GM19324 (cell line): Measurements from ENCODE around the gene A2ML1.
"Not testable (repeated sequence)": the region's sequence is repeated elsewhere in the genome, so short reads cannot be mapped to it uniquely, and the experiment has no call there.

Experiments used
- ATAC-seq: cut with Tn5 transposase; IDR thresholded peaks from one replicate; pipeline ENCODE4 v1.9.1; 2021; ENCODE audit warnings: mild to moderate bottlenecking, moderate library complexity; ENCODE audit not compliant: unreplicated experiment, low FRiP score

Gene A2ML1

DNA sequence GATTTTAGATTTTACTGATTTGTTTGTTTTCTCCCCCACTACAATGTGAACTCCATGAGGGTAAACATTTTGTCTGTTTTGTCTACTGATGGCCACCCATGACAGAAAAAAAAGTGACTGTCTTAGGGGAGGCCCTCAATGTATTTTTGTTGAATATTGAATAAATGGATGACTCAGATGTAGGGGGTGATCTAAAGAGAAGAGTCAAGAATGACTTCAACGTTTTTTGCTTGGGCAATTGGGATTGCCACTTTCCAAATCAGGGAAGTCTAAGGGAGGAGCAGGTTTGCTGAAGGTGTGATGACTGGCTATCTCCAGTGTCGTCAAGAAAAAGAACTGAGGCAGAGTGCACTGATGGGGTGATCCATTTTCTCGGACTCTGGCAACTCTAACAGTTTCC is 81.2 kb downstream of the A2ML1 start:
- no peak for ATAC-seq

DNA sequence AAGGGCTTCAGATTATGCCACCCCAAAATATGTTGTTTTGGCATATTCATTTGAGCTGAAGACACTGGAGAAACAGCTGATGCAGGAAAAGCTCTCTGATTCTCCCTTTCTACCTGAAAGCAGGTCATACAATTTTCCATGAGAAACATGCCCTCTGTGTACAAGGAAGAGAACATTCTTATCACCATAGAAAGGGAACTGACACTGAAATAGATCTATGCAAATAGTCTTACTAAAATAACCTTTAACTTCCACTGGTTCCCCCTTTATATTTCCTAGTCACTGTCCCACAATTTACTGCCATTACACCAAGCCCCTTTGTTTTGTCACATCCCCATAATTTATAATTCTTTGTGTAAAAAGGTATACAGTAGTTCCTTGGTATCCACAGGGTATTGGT is 82.2 kb downstream of the A2ML1 start:
- ATAC-seq, result no peak

DNA sequence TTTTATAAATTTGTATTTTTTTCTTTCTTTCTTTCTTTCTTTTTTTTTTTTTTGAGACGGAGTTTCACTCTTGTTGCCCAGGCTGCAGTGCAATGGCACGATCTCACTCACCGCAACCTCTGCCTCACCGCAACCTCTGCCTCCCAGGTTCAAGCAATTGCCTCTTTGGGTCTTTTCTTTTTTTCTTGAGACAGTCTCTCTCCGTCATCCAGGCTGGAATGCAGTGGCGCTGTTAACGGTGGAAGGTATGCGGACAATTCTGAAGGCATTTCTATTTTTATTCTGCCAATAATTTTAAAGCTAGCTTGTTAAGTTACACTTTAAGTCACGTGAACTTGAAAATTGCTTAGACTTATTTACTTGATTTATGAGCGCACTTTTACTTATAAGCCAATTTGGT is 83.1 kb downstream of the A2ML1 start:
- no peak for ATAC-seq

DNA sequence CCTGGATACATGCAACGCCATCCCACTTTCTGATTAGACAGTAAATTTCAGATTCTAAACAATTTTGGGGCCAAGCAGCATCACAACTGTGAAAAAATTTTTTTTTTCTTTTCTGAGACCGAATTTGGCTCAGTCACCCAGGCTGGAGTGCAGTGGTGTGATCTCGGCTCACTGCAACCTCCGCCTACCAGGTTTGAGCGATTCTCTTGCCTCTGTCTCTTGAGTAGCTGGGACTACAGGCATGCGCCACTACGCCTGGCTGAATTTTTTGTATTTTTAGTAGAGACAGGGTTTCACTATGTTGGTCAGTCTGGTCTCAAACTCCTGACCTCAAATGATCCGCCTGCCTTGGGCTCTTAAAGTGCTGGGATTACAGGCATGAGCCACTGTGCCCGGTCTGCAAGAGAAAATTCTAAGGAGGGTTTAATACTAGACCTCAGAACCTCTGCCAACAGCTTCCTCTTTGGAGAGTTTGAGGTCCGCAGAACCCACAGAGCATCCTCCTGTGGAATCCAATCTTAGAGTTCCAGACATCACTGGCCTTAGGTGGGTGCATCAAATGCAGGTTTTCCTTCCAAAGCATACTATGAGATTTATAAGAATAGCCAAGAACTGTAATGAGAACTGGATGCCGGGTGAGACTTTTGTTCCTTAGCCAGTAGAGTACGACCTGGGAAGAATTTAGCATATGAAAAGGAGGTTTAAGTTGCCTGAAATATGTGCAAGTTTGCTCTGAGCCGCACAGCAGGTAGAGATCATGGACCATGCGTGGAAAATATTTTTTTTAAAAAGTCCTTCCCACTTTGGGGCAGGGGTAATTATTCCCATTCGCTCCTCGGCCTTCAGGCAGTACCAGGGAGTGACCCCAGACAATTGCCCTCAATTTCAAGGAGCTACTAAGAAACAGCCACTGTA is 84.1 kb downstream of the A2ML1 start:
- no peak for ATAC-seq

DNA sequence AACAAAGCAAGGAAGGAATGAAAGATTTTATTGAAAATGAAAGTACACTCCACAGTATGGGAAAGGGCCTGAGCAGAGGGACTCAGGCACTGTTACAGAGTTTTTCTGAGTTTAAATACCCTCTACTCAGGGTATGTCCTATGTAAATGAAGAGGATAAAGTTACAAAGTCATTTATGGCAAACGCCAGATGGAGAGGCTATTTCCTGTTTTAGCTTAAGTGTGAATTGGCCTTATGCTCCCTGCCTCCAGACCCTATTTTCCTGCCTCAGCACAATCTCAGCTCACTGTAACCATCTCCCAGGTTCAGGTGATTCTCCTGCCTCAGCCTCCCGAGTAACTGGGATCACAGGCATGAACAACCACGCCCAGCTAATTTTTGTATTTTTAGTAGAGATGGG is 85.1 kb downstream of the A2ML1 start:
- no peak for ATAC-seq

DNA sequence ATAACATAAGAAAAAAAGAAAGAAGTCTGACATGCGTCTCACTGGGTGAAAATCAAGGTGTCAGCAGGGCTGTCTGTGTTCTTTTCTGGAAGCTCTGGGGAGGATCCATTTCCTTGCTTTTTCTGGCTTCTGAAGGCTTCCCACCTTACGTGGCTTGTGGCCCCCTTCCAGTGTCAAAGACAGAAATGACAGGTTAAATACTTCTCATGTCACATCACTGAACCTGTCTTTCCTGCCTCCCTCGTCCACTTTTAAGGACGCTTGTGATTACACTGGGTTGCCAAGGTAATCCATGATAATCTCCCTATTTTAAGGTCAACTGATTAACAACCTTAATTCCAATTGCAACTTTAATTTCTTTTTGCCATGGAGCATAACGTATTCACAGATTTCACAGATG is 87.3 kb downstream of the A2ML1 start:
- no peak for ATAC-seq

DNA sequence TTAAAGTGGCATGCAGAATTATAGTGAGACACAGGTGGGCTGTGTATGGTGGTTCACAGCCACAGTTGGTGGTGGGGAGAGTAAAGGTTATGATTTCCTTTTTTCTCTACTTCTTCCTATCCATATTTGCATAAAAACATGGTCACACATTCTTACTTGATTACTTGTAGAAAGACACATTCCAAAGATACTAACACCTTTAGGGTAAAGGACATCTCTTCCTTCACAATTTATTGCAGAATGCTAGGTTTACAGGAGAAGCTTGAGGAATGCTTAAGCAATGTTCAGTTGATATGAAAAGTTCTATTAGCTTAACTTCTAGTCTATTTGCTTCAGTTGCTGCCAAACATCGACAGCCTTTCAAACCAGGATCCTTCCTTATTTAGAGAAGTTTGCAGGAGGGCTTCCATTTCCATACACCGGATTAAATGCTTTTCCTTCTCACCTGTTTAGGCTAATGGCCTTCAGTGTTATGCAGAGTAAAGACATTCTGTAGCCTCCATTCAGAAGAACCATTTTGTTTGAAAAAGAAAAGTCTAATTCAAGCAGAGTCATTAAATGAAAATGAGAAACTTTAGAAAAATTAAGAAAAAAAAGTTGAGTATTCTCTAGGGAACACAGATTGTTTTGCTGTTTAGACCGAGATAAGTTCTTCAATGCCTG is 89.3 kb downstream of the A2ML1 start:
- ATAC-seq, result no peak

DNA sequence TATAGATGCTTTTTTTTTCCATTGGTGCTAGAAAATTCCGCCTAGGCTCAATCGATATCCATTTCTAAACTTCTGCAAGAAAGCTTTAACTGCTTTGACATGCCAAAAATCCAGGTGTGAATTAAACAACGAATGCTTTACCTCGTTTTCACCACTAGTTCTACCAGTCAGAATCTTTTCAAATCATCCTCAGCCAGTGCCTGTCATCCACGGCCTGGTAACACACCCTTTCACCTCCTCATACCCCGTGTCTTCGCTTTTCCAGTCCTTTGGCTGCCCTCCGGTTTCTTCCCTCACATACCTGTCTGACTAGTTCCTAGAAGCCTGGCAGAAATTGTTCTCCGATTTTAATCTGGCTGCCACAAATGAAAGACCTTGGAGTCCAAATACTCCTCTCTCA is 90.5 kb downstream of the A2ML1 start:
- ATAC-seq, result no peak

DNA sequence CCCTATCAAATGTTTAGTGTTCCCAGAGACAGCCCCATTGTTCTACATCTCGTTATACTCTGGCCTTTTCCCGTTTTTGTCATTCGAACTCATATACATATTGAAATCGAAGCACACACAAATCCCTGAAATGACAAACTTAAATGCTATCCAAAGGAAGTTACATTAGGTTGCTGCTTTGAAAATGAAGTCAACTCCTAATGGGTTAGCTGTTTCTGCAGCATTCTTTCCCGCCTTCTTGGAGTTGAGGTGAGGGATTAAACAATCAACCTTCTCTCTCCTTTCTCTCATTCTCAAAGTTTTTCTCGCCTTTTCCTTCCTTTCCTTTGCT is 91.2 kb downstream of the A2ML1 start:
- no peak for ATAC-seq

DNA sequence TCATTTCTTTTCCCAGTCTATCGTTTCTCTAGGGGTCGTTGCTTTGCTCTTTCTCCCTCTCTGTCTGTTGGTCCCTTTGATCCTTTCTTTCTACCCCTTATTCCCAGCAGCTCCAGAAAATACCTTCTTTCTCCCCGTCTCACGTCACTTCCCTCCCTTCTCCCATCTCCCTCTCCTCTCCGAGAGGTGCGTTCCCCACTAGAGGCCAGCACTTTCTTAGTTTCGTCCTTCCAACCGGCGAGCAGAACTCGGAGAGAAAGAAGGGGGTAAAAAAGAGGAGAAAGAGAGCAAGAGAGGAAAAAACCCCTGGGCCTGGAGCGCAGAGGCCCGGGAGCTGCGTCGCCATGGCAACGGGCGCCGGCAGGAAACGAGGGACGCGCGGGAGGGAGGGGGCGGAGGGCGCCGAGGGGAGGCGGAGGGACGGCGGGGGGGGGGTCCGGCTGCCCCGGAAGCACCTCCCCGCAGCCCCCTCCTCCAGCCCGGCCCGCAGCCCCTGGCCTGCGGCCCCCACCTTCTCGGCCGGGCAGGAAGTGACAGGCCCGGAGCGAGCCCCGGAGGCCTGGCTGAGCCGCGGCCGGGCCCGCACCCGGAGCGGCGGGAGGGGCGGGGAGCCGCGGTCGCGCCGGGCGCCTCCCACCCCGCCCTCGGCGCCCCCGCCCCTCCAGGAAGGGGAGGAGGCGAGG is 91.8 kb downstream of the A2ML1 start, which contains the start of gene PHC1:
PHC1 (plus strand) TSS at position 477 of the 683 bp plus-strand sequence. CDS start 3,169 bp downstream, outside the sequence.
- ATAC-seq, result peak; percentile 69

DNA sequence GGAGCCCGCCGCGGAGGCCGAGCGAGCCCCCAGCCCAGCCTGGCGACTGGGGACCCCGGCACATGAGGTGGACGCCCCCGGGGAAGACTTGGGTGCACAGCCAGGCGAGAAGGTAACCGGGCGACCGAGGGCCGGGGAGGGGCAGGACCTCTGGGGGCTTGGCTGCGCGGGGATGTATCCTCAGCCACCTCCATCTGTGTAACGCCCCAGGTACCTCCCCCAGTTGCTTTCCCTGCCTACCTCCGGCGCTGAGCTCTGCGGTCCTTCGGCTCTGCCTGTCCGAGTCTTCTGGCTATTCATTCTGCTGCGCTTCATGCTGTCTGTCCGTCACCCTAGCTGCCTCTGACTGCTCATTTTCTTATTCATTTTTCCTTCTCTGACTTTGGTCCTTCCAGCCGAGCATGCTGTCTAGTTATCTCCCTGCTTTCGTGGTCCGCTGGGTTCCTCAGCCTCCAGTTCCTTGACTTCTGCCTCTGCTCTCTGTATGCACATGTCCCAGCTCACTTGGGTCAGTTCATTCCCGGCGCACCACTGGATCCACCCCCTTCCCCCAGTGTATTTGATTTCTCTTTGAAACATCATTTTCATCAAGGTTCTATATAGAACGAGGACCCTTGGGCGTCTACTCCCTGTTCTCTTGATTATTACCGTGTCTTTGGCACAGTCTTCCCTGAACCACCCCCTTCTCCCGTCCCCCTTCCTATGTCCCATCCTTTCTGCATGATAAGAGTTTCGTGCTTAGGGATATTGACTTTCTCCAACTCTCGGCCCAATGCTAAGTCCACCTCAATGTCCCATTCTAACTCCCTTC is 92.5 kb downstream of the A2ML1 start:
- ATAC-seq, result peak; percentile 71

DNA sequence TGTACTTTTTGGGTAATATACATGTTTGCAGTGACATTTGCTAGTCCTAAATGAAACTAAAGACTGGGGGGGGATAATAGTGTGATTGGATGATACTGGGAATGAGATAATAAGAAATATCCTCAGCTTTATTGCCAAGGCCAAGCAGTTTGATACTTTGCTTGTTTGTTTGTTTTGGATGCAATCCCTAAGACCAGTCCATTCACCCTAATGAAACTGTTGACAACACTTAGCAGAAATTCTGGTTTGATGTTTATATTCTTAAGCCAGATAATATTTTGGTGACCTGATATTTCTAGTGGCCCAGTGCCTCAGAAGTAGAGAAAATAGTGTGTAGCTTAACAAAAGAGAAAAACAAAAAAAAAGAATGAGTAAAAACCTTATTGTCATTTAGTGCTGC is 93.7 kb downstream of the A2ML1 start:
- no peak for ATAC-seq

DNA sequence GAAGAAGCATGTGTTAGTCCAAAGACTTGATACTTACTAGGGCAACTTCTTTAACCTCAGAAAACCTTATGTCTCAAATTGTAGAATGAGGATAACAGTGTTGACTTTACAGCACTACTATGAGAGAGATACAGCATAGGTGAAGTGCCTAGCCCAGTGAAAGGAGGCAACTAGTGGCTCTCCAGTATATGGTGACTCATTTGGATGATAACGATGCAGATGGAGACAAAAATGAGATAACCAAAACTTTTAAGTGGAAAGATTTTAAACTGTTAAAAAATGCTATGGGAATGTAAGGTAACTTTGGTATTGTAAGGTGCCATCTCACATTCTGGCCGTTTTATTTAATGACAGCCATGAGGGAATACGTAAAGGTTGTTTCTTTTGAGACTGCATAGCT is 94.6 kb downstream of the A2ML1 start:
- no peak for ATAC-seq

DNA sequence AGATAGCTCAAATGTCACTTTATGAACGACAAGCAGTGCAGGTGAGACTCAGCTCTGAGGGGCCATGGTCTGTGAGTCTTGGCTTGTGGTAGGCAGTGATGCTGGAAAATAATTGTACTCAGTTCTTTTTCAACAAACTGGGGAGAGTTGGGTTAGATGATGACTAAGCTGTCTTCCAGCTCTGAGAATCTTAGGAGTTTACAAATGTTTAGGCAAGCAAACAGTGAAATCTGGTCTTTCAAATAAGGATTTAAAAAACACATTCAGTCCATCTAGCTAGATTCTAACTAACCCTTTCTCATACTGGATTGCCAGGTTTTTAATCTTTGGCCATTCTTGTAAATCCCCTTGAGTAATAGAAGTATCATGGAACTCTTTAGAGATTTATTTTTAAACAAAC is 95.3 kb downstream of the A2ML1 start:
- ATAC-seq, result no peak

DNA sequence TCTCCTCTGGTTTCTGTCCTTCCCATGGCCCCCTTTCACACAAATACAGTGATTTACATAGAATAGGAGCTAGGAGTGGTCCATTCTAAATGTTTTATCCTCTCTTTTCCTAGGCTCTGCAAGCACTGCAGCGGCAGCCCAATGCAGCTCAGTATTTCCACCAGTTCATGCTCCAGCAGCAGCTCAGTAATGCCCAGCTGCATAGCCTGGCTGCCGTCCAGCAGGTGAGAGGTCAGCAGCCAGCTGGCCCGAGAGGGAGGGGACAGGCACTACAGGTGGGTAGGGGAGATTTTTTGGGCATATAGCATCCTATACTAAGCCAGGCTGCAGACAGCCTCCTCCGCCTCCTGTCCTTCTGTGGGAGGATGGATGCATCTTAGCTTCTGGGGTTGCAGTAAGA is 97.2 kb downstream of the A2ML1 start:
- not testable (repeated sequence) for ATAC-seq

DNA sequence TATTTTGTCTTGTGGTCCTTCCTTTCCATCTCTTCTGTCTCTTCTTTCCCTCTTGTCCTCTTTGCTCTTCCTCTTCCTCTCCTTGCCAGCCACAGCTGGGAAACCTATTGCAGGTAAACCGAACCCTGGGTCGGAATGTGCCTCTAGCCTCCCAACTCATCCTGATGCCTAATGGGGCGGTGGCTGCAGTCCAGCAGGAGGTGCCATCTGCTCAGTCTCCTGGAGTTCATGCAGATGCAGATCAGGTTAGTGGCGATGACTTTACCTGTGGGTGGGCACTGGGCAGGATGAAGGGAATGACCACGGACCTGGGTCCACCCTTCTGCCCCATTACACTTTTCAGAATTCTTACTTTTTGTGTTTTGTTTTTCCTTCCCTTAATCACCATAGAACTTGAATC is 100.1 kb downstream of the A2ML1 start:
- no peak for ATAC-seq
